ENCODE data around the gene ZNF71.
"Not testable (repeated sequence)": the region's sequence is repeated elsewhere in the genome, so short reads cannot be mapped to it uniquely, and the experiment has no call there.

ZNF71 gene

GRCh38 chr19:56622374-56622773 lies 27.3 kb downstream of the ZNF71 start:
- no peak for DNase-seq (ENCODE audit: low read depth)

DNA sequence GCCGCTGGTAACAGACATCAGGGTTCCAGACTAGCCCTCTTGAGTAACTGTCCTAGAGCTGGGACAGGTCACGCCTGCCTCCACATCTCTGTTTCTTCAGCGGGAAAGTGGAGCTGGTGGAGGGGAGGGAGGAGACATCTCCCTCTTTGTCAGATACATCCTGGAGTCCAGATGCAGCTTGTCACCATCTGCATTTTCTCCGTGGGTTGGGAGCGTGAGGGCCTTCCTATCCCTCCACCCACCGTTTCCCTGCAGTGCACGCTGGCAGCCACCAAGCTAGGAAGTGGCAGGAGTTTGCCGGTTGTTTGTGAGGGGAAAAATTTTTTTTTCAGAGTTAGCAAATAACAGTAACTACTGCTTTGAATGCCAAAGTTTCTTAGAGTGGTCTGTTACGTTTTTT lies 27.9 kb downstream of the ZNF71 start:
- DNase-seq (ENCODE audit: low read depth): no peak

- DNase-seq (ENCODE audit: low read depth): no peak
Observed at GRCh38 chr19:56625708-56626107, 30.6 kb downstream of the ZNF71 start.

GRCh38 chr19:56633021-56633420 lies 37.9 kb downstream of the ZNF71 start:
- no peak for DNase-seq (ENCODE audit: low read depth)

DNA sequence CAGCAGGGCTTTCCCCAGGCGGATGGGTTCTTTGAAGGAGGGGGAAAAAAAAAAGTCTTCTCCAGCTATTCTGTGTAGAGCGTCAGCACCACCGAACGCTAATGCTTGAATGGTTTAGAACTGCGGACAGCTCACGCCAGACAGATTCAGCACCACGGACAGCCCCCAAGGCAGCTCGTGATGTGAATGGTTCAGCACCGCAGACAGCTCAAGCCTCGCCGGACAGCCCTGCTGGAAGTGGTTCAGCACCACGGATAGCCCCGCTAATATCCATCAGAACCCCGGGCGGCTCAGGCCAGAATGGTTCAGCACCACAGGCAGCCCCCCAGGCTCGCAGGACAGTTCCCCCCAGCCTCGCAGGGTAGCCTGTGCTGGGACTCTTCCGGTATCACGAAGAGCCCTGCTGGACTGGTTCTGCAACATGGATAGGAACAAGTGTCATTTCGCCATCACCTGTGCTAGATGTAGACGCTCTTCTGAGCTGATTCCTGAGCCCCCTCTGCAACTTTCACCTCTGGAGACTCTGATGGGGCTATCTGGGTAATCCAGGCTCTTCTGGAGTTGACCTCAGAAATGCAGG lies 43.0 kb downstream of the ZNF71 start:
- peak; percentile 41 for DNase-seq (ENCODE audit: low read depth)

DNA sequence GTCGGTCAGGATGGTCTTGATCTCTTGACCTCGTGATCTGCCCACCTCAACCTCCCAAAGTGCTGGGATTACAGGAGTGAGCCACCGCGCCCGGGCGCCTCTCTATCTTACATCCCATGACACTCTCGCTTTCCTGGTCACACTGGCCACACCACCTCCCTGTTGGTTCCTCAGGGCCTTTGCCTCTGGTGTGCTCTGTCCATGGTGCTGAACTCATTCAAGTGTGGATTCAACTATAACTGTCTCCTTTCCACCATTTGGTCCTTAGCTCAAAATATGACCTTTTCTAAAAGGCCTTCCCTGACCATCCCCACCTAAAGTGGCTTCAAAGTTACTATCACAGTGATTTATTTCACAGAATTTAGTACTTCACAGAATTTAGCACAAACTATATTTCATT lies 44.1 kb downstream of the ZNF71 start:
- DNase-seq (ENCODE audit: low read depth): no peak

DNA sequence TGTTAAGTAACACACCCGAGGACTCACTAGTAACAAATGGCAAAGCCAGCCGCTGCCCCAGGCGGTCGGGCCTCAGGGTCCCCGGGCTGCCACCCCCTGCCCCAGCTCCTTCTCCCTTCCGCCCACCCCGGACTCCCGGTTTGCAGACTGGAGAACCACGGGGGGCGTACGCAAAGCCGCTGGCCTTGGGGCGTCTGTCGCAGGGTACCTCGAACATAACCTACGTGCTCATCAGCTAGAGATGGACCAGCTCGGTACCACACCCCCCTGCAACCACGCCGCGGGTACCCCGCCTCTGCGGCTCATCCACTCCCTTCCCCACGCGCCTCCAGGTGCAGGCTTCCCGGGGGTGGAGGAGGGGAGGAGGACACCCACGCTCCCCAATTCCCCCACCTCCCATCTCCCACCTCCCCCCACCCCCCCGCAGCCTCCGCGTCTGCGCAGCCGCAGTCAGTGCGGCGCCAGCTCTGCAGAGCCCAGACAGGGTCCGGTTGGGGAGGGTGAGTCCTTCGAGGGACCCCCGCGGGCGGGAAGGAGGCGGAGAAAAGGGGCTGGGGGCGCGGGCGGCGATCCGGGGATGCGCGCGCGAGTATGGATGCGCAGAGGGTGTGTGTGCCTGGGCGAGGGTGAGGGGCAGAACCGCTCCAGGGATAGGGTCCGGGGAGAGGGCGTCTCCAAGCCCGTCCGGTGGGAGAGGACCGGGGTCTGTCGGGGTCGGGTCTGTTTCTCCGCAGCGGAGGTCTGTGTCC lies 47.8 kb downstream of the ZNF71 start, which contains the start of gene SMIM17:
Gene SMIM17 (plus strand): TSS at position 449 of the 749 bp plus-strand sequence. CDS start 2,509 bp downstream, outside the sequence.
- no peak for DNase-seq (ENCODE audit: low read depth)

DNA sequence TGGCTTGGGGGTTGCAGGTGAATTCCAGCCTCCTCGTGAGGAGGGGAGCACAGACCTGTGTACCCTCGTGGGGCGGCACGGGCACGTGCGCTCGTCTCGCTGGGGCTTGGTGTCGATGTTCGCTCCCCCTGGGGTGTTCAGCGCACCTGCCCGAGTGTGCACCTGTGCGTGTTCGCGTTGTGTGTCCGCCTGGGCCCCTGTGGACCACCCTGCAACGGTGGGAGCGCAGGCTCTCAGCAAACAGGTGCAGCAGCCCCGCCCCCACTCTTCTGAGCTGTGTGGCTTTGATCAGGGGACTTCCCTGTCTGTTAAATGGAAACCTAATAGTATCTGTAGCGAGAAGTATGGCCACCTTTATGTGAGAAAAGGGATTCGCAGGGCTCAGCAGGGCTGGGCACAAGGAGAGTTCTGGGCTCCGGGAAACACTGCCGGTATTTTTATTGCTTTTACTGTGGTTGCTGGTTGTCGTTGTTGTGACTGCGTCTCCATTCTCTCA lies 48.4 kb downstream of the ZNF71 start:
- no peak for DNase-seq (ENCODE audit: low read depth)

- no peak for DNase-seq (ENCODE audit: low read depth)
Observed at GRCh38 chr19:56654151-56654550, 59.0 kb downstream of the ZNF71 start.

- DNase-seq (ENCODE audit: low read depth): no peak
Observed at GRCh38 chr19:56660381-56661107, 65.4 kb downstream of the ZNF71 start.

DNA sequence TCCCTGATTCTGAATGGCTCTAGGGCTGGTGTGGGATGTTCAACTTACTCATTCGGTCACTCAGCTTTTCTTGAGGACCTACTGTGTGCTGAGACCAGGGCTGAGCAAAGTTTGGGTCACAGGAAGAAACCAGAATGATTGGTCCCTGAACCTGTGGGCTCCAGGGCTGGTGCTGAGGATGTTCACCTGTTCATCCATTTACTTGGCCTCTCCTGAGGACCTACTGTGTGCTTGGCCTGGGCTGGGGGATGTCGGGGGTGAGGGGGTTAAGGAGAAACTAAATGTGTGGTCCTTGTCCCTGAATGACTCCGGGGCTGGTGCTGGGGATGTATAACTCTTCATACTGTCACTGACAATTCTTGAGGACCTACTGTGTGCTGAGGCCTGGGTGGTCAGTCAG lies 66.1 kb downstream of the ZNF71 start:
- no peak for DNase-seq (ENCODE audit: low read depth)

DNA sequence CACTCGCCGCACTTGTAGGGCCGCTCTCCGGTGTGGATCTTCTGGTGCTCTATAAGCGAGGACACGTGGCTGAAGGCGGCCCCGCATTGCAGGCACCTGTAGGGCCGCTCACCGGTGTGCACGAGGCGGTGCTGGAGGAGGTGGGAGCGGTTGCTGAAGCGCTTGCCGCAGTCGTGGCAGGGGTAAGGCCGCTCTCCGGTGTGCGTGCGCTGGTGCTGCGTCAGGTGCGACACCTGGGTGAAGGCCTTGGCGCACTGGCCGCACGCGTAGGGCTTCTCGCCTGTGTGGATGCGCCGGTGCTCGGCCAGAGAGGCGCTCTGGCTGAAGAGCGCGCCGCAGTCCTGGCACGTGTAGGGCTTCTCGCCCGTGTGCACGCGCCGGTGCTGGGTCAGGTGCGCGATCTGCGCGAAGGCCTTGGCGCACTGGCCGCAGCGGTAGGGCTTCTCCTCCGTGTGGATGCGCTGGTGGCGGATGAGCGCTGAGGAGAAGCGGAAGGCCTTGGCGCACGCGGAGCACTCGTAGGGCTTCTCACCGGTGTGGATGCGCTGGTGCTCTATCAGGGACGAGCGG lies 68.9 kb downstream of the ZNF71 start:
- no peak for DNase-seq (ENCODE audit: low read depth)

DNA sequence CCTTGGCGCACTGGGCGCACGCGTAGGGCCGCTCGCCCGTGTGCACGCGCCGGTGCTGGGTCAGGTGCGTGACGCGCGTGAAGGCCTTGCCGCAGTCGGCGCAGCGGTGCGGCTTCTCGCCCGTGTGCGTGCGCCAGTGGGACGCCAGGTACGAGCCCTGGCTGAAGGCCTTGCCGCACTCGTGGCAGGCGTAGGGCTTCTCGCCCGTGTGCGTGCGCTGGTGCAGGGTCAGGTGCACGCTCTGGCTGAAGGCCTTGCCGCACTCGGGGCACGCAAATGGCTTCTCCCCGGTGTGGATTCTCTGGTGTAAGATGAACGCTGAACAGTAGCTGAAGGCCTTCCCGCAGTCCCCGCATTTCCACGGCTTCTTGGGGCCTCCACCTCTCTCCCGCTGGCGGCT lies 69.4 kb downstream of the ZNF71 start:
- no peak for DNase-seq (ENCODE audit: low read depth)

- DNase-seq (ENCODE audit: low read depth): no peak
Observed at GRCh38 chr19:56667311-56667870, 72.3 kb downstream of the ZNF71 start.

GRCh38 chr19:56668676-56669075 lies 73.6 kb downstream of the ZNF71 start:
- DNase-seq (ENCODE audit: low read depth): no peak

- no peak for DNase-seq (ENCODE audit: low read depth)
Observed at GRCh38 chr19:56670401-56670960, 75.4 kb downstream of the ZNF71 start.

- DNase-seq (ENCODE audit: low read depth): no peak
Observed at GRCh38 chr19:56670961-56671612, 76.0 kb downstream of the ZNF71 start.

DNA sequence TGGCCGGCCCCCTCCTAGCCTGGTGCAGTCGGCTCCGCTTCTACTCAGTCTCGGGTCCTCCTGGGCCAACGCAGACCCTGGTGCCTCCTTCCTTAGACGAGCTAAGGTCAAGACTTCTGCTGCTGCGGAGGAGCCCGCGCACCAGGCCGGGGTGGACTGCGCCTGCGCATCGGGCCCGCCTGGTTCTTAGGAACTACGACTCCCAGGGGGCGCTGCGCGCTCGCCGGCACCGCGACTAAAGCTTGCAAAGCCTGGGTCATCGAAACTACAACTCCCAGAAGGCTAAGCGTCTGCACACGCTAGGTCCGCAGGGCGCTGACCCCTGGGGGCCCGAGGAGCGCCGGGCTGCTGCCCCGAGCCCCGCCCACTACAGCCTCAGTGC lies 76.5 kb downstream of the ZNF71 start, which contains the start of gene ZNF835:
Gene ZNF835 (minus strand): TSS at position 145 of the 382 bp plus-strand sequence. CDS start 6,559 bp downstream, outside the sequence.
- peak; percentile 11 for DNase-seq (ENCODE audit: low read depth)

GRCh38 chr19:56672610-56673009 lies 77.5 kb downstream of the ZNF71 start:
- not testable (repeated sequence) for DNase-seq (ENCODE audit: low read depth)
